Measurements from ENCODE around the gene ENTREP1.
A peak's percentile ranks its signal among the peaks of the same experiment; 100 is the strongest.
"Not testable (repeated sequence)": the region's sequence is repeated elsewhere in the genome, so short reads cannot be mapped to it uniquely, and the experiment has no call there.

The ENTREP1 gene

DNA sequence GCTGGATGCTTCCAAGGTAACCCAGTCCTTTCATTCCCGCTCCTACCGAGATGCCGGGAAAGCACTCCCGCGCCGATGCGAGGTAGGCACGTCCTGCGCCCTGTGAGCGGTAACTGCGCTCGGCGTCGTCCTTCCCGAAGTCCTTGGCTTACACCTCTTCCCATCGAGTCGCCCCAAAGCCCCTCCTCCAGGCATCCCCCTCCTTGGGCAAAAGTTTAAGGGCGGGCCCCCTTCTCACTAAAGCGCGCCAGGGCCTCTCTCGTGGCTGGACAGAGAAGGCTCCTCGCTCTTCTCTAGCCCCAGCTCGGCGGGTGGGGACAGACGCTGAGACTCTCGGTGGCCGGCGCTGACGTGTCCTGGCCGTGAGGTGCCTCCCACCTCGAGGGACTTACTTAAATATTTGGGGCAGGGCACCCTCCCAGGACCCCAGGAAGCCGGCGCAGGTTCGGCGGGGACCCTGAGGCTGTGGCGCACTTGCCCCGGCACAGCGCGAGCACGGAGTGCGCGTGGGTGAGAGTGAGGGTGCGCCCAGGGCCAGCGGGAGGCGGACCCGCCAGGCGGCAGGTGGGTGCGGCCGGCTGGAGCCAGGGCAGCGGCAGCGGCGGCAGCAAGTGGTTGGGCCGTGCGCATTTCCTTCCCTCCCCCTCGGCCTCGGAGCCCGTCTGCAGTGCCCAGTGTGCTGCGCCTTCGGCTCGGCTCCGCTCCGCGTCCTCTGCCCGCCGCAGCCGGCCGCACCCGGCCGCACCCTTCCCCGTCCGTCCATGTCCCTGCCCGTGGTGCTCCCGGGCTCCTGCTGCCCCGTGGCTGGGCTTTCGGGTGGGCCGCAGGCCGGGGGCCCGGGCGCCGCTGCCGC is at the start of gene ENTREP1:
Gene ENTREP1, plus strand, starts transcription at position 667 of the 853 bp plus-strand sequence. Its CDS starts 95 bp downstream, at position 762.
- peak in 49 of 58 donors; percentile 13 to 81 (median 46) for DNase-seq

DNA sequence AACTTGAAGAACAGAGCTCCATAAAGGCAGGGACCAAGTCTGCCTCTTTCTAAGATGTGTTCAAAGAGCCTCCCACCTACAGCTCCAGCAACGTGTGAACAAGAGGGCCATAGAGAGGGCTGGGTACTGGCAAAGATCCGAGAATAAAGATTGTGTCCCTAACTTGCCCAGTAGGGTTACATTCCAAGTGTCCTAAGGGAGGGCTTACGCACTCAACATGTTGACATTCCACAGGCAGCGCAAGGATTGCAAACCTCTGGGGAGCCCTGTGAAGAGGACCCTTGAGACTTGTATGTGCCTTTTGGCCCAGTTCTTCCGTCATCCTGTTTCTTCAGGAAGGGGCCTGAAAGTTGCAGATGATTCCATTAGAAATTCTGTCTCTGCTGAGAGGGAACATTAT is 48.2 kb upstream of the ENTREP1 start:
- no peak for DNase-seq

- DNase-seq: no peak
Measured at GRCh38 chr9:69279084-69279731, 45.8 kb upstream of the ENTREP1 start.

DNA sequence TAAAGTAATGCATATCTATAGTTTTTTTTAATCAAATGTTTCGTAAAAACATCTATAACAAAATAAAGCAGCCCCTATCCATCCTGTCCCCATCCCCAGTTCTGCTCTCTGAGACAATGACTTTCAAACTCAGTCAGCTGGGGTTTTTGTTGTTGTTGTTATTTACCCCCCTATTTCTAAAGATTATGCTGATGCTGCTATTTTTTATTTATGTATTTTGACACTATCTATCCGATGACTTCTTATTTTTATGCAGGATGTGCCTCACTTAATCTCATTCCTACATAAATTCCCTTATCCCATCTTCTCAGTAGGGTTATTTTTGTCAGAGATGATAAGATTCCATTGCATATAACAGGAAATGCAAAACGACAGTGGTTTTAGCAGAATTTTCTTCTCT is 45.3 kb upstream of the ENTREP1 start:
- no peak for DNase-seq

GRCh38 chr9:69283003-69283402 is 42.0 kb upstream of the ENTREP1 start:
- no peak for DNase-seq

DNA sequence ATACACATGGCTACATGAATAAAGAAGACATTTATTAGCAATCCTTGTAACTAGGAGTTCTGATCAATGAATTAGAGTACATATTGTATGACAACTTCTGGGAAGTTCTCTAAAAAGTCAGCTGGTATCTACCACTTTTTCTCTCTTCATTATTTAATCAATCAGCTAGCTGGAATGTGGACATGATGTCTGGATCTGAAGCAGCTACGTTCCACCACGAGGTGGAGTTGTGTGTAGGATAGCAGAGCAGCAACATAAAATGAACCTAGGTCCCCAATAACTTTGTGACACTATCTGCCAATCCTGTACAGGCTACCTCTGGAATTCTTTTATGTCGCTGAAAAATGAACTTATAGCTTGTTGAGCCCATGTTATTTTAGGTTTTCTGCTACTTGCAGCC is 32.9 kb upstream of the ENTREP1 start:
- no peak for DNase-seq

DNA sequence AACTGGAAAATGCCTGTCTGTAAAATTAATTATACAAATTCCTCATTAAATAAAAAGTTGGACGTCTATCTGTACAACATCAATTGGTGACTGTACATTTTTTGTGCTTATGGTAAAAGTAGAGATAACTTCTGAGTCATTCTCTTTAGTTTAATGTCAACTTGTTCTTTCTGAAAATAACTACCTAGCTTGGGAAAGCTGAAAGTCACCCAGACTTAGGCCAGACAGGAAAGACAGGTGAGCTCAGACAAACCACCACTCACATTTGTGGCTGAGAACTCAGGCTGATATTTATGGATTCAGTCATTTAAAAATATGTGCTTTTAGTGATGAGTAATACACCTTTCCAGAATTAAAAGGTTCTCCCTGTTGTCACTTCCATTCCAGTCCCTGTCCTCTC is 31.9 kb upstream of the ENTREP1 start:
- no peak for DNase-seq

DNA sequence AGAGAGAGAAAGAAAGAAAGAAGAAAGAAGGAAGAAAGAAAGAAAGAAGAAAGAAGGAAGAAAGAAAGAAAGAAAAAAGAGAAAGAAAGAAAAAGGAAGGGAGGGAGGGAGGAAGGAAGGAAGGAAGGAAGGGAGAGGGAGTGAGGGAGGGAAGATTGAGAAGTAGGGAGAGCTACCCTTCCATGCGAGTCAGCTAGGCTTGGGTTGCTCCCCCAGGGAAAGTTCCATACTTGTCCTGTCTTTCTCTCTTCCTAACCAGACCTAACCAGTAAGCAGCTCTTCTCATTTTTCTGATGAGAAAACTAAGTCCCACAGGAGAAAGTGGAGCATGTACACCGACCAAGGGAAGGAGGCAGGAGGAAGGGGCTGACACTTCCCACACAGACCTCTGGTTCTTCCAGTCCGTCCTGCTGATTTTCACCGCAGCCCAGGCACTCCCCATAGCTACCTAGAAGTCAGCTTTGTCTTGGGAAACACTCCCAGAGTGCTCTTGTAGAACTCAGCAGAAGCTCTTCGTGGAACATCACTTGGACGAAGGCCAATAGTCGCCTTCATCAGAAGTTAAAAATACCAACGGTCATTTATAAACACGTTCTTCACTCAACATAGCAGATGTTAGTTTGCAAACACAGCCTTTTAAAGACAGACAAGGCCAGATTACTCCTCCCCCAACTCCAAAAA is 29.0 kb upstream of the ENTREP1 start:
- DNase-seq: peak in 1 of 58 donors; percentile 1

GRCh38 chr9:69297300-69297980 is 27.6 kb upstream of the ENTREP1 start:
- DNase-seq: no peak

GRCh38 chr9:69299315-69299714 is 25.7 kb upstream of the ENTREP1 start:
- no peak for DNase-seq

GRCh38 chr9:69299826-69300225 is 25.2 kb upstream of the ENTREP1 start:
- DNase-seq: no peak

GRCh38 chr9:69303331-69303730 is 21.7 kb upstream of the ENTREP1 start:
- DNase-seq: no peak

- DNase-seq: not testable (repeated sequence)
Measured at GRCh38 chr9:69306895-69307445, 18.0 kb upstream of the ENTREP1 start.

GRCh38 chr9:69307446-69308205 is 17.4 kb upstream of the ENTREP1 start:
- DNase-seq: peak in 2 of 58 donors; percentile 4 to 28

DNA sequence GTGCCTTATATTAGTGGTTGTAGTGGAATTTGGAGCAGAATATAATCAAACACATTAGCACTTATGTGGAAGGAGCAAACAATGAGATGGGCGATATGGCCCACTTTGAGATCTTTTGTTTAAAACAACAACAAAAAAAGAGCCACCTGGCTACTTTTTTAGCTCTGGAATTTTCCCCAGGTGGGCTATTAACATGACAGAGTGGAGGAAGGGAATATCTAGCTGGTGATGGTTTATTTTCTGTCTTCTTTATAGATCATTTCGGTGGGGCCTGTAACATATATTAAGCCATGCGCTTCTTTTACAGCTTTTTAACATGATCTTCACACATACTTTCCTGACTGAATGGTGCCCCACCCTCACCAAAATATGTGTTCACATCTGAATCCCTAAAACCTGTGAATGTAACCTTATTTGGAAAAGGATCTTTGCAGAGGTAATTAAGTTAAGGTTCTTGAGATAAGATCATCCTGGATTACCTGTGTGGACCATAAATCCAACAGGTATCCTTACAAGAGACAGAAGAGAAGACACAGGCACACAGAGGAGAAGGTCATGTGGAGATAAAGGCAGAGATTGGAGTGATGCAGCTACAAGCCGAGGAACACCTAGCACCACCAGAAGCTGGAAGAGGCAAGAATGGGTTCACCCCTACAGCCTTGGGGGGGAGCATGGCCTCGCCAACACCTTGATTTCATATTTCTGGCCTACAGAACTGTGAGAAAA is 16.6 kb upstream of the ENTREP1 start:
- no peak for DNase-seq

GRCh38 chr9:69313175-69313574 is 11.8 kb upstream of the ENTREP1 start:
- DNase-seq: no peak

GRCh38 chr9:69314547-69314946 is 10.5 kb upstream of the ENTREP1 start:
- DNase-seq: no peak

- no peak for DNase-seq
Measured at GRCh38 chr9:69317081-69317480, 7.9 kb upstream of the ENTREP1 start.

GRCh38 chr9:69317894-69318293 is 7.1 kb upstream of the ENTREP1 start:
- DNase-seq: no peak
